ENCODE data around the gene CLN6. TPM values are rescaled to one million over a fixed set of nuclear protein-coding genes. Genes with fewer than 3 reads are reported as not detected.
"Not testable (repeated sequence)": the region's sequence is repeated elsewhere in the genome, so short reads cannot be mapped to it uniquely, and the experiment has no call there.

The CLN6 gene
- total RNA-seq, 2 experiments from 2014 or later = 60.2 to 117 TPM

DNA sequence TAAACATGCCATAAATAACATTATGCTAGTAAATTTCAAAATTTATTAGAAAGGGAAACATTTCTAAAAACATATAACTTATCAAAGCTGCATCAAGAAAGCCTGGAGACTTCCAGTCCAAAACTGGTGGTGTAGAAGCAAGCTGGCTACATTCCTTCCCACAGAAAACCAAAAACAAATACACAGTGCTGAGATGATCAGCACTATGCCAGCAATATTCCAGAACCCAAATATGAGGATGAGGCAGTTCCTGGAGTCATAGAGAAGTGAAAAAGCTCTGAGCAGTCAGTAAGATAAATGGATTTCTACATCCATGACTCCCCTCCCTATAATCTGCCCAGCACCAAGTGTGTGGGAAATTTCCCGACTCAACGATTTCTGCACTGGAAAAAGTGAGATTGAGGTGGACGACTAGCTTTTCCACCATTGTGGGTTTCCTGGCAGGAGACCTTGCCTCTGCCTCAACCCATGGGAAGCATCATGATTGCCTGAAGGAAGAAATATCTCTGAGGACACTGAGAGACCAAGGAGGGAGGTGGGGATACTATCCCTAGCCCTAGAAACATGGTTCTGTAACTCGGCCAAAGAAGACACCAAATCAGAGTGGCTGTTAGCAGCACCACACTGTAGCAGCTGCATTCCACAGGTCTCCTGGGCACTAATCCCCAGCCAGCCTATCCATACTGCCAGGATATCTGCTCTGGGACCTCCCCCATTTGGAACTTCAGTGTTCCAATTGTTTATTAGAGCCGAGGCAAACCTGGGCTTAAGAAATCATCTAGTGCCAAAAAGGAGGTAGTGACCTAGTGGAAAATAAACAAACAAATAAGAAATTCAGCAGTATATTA, 11.8 kb upstream of the CLN6 start:
- Histone ChIP-seq H3K27ac (ENCODE audit: low read depth, low read length, poor library complexity, severe bottlenecking) (no peak overlapping the region), H2AFZ (ENCODE audit: low read length) (no peak overlapping the region), H3K9me2 (ENCODE audit: insufficient read depth, low read length) (no peaks in the 10 kb centered on the region), H3K4me2 (ENCODE audit: low read length) (no peak overlapping the region), H3K79me2 (ENCODE audit: insufficient read depth, low read depth, low read length) (no peaks in the 10 kb centered on the region), H4K20me1 (ENCODE audit: insufficient read depth, low read length) (no peaks in the 10 kb centered on the region), H3K4me3 (ENCODE audit: low read depth, low read length, poor library complexity, severe bottlenecking) (no peak overlapping the region), H3K4me1 (ENCODE audit: insufficient read depth, low read length, poor library complexity, severe bottlenecking) (no peaks in the 10 kb centered on the region), H3K9me3 (ENCODE audit: low read length) (0 out of 2 replicates have a peak, but pooled peaks cover 5% of the 10 kb centered on the region), H3K36me3 (ENCODE audit: insufficient read depth, low read length) (no peaks in the 10 kb centered on the region)
- intact Hi-C loops (cut with micrococcal nuclease; ENCODE audit: unreplicated experiment) = no loop called here
- BruUV-seq (replicated peaks) = no TSS peak
- DNase-seq (ENCODE audit: low spot score) = no peak
- no peak for TF ChIP-seq EZH2phosphoT487 (IDR thresholded peaks at IDR 0.05; ENCODE audit: borderline replicate concordance, low read depth, low read length)
- TF ChIP-seq, protein P1, sequence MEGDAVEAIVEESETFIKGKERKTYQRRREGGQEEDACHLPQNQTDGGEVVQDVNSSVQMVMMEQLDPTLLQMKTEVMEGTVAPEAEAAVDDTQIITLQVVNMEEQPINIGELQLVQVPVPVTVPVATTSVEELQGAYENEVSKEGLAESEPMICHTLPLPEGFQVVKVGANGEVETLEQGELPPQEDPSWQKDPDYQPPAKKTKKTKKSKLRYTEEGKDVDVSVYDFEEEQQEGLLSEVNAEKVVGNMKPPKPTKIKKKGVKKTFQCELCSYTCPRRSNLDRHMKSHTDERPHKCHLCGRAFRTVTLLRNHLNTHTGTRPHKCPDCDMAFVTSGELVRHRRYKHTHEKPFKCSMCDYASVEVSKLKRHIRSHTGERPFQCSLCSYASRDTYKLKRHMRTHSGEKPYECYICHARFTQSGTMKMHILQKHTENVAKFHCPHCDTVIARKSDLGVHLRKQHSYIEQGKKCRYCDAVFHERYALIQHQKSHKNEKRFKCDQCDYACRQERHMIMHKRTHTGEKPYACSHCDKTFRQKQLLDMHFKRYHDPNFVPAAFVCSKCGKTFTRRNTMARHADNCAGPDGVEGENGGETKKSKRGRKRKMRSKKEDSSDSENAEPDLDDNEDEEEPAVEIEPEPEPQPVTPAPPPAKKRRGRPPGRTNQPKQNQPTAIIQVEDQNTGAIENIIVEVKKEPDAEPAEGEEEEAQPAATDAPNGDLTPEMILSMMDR (conservative IDR thresholded peaks at IDR 0.05; ENCODE audit: low read length) = no peak
- CTCF ChIA-PET (ENCODE audit: unreplicated experiment) = no interaction called here
- POLR2A ChIA-PET = interaction anchor here (0.6 kb wide), 1 partner anchor 10 kb away, joined by 3 read pairs; no protein-coding TSS in a partner anchor

DNA sequence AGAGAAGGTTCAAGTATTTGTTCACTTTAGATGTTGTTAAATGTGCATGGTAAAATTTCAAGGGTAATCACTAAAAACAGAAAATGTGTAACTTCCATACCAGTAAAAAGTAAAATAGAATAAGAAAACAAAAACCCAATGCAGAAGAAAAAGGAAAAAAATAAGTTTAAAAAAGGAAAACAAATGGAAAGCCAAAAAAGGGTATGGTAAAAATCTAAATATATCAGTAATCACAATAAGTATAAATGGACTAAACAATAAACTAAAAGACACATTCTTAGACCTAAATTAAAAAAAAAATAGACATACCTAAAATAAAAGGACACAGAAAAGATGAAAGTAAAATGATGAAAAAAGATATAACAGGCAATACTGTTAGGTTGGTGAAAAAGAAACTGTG, 9.5 kb upstream of the CLN6 start:
- Histone ChIP-seq H2AFZ (ENCODE audit: low read length) (no peak overlapping the region), H3K4me1 (ENCODE audit: insufficient read depth, low read length, poor library complexity, severe bottlenecking) (no peaks in the 10 kb centered on the region), H3K9me3 (ENCODE audit: low read length) (0 out of 2 replicates have a peak, but pooled peaks cover under 1% of the 10 kb centered on the region), H4K20me1 (ENCODE audit: insufficient read depth, low read length) (no peaks in the 10 kb centered on the region), H3K79me2 (ENCODE audit: insufficient read depth, low read depth, low read length) (no peaks in the 10 kb centered on the region), H3K9me2 (ENCODE audit: insufficient read depth, low read length) (no peaks in the 10 kb centered on the region), H3K4me2 (ENCODE audit: low read length) (no peak overlapping the region), H3K36me3 (ENCODE audit: insufficient read depth, low read length) (no peaks in the 10 kb centered on the region), H3K4me3 (ENCODE audit: low read depth, low read length, poor library complexity, severe bottlenecking) (no peak overlapping the region), H3K27ac (ENCODE audit: low read depth, low read length, poor library complexity, severe bottlenecking) (no peak overlapping the region)
- no peak for DNase-seq (ENCODE audit: low spot score)
- ChIA-PET POLR2A (no interaction called here), CTCF (ENCODE audit: unreplicated experiment) (no interaction called here)
- no TSS peak for BruUV-seq (replicated peaks)
- intact Hi-C loops (cut with micrococcal nuclease; ENCODE audit: unreplicated experiment) = no loop called here
- TF ChIP-seq EZH2phosphoT487 (IDR thresholded peaks at IDR 0.05; ENCODE audit: borderline replicate concordance, low read depth, low read length) = no peak

DNA sequence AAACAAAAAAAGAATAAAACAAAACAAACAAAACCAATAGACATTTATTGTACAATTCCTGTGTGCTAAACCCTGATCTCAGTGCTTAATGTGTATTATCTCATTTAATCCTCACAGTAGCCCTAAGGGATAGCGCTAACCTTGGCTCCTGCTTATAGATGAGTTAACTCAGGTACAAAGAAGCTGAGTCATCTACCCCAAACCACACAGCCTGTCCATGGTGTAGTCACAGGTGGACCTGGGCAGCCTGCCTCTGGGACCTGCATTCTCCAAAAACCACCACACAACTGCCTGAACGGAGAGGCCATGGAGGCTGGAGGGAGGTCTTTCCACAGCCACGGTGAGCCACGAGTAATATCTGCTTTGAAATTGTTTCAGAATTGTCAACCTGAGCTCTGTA, 5.5 kb upstream of the CLN6 start:
- no peak for DNase-seq (ENCODE audit: low spot score)
- Histone ChIP-seq H3K79me2 (ENCODE audit: insufficient read depth, low read depth, low read length) (no peaks in the 10 kb centered on the region), H3K27ac (ENCODE audit: low read depth, low read length, poor library complexity, severe bottlenecking) (no peak overlapping the region), H3K4me3 (ENCODE audit: low read depth, low read length, poor library complexity, severe bottlenecking) (no peak overlapping the region), H3K4me2 (ENCODE audit: low read length) (no peak overlapping the region), H3K4me1 (ENCODE audit: insufficient read depth, low read length, poor library complexity, severe bottlenecking) (peaks cover 12% of the 10 kb centered on the region), H3K36me3 (ENCODE audit: insufficient read depth, low read length) (no peaks in the 10 kb centered on the region), H3K9me2 (ENCODE audit: insufficient read depth, low read length) (no peaks in the 10 kb centered on the region), H4K20me1 (ENCODE audit: insufficient read depth, low read length) (no peaks in the 10 kb centered on the region), H2AFZ (ENCODE audit: low read length) (no peak overlapping the region), H3K9me3 (ENCODE audit: low read length) (no peaks in the 10 kb centered on the region)
- intact Hi-C loops (cut with micrococcal nuclease; ENCODE audit: unreplicated experiment) = no loop called here
- BruUV-seq (replicated peaks) = no TSS peak
- CTCF ChIA-PET (ENCODE audit: unreplicated experiment) = no interaction called here
- TF ChIP-seq EZH2phosphoT487 (IDR thresholded peaks at IDR 0.05; ENCODE audit: borderline replicate concordance, low read depth, low read length) = no peak
- TF ChIP-seq, protein P1 (conservative IDR thresholded peaks at IDR 0.05; ENCODE audit: low read length) = no peak
- POLR2A ChIA-PET = no interaction called here

DNA sequence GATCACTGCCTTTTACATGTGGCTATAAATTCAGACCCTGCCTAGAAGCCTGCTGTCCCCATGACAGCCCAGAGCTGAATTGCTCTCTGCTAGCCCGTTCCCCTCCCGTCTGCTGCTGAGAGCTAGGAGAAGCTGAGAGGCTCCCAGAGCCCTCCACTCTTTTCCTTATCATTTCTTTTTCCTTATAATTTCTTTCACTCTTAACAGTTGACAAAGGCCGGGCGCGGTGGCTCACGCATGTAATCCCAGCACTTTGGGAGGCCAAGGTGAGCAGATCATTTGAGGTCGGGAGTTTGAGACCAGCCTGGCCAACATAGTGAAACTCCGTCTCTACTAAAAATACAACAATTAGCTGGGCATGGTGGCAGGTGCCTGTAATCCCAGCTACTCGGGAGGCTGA, 5.0 kb upstream of the CLN6 start:
- H3K9me2 ChIP-seq (ENCODE audit: insufficient read depth, low read length); POLR2A ChIA-PET; DNase-seq (ENCODE audit: low spot score); H3K4me3 ChIP-seq (ENCODE audit: low read depth, low read length, poor library complexity, severe bottlenecking); intact Hi-C loops (cut with micrococcal nuclease; ENCODE audit: unreplicated experiment); H3K4me2 ChIP-seq (ENCODE audit: low read length); H3K36me3 ChIP-seq (ENCODE audit: insufficient read depth, low read length); H3K9me3 ChIP-seq (ENCODE audit: low read length); H4K20me1 ChIP-seq (ENCODE audit: insufficient read depth, low read length); H3K27ac ChIP-seq (ENCODE audit: low read depth, low read length, poor library complexity, severe bottlenecking); CTCF ChIA-PET (ENCODE audit: unreplicated experiment); BruUV-seq (replicated peaks); H3K79me2 ChIP-seq (ENCODE audit: insufficient read depth, low read depth, low read length); H2AFZ ChIP-seq (ENCODE audit: low read length): not testable (repeated sequence)
- H3K4me1 ChIP-seq (ENCODE audit: insufficient read depth, low read length, poor library complexity, severe bottlenecking) = peaks cover 15% of the 10 kb centered on the region
